ENCODE results near the gene OSBPL10.

GRCh38 chr3:31695280-31696008 is 285.6 kb downstream of the OSBPL10 start:
- 0 out of 2 replicates have a peak, but pooled peaks have one; percentile 12 for TF ChIP-seq CTCF (conservative IDR thresholded peaks at IDR 0.05; ENCODE audit: low read depth, low read length)
- TF ChIP-seq MAFK (IDR thresholded peaks at IDR 0.05; ENCODE audit: low read depth, low read length) = no peak
- TF ChIP-seq RFX5 (IDR thresholded peaks at IDR 0.05; ENCODE audit: low read depth, low read length) = no peak
- TF ChIP-seq MXI1 (IDR thresholded peaks at IDR 0.05; ENCODE audit: borderline replicate concordance, low read depth, low read length) = no peak
